NCI-H2196 treated with DMSO at 0.1 percent for 48 hours (cell line): ENCODE data around the gene GPHN.

Experiments
- DNase-seq: peaks from one replicate; lab custom pipeline; 2025; ENCODE audit not compliant: unreplicated experiment; lab: John Stamatoyannopoulos, UW

GPHN gene

GRCh38 chr14:66596241-66596985 lies 88.5 kb downstream of the GPHN start:
- no peak for DNase-seq

GRCh38 chr14:66600416-66600815 lies 92.5 kb downstream of the GPHN start:
- DNase-seq, result no peak

DNA sequence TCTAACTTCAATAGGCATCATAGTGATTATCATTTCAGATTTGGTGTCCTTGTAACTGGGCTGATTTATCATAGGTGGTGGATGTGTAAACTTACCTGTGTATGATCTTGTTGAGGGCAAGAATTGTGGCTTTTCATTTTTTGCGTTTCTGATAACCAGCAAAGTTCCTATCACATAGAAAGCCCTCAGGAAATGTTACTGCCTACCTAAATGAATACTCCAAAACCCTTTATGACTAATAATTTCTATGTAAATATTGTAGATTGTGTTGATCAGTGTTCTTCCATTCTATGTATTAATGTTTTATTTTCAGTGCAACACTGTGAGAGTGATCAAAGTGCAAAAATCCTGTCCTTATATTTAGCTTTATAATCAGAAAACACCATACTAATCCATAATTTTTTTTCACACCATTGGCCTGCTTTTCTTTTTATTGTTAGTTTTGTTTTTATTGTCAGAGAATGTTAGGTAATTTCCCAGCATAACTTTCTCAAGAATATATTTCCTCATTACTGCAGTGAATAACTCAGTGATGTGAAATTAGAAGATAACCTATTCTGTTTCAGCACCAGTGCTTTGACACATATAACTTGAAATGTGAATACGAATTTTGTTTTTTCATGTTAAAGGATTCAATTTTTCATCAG lies 94.1 kb downstream of the GPHN start:
- DNase-seq, result no peak

DNA sequence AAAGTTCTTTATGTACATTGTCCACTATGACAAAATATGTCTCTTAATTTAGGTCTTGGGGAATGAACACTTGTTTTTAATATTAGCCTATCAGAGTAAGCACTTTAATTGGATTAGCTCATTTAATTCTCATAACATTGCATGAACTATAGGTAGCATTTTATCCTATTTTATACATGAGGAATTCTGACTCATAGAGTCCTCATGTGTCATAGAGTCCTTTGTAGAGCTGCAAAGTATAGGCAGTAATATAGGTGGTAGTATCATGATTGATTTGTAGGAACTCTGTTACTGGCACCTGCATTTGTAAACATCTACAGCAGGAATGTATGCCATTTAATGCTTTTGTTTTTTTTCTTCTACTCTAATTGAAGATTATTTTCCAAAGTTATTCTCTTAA lies 96.0 kb downstream of the GPHN start:
- no peak for DNase-seq

DNA sequence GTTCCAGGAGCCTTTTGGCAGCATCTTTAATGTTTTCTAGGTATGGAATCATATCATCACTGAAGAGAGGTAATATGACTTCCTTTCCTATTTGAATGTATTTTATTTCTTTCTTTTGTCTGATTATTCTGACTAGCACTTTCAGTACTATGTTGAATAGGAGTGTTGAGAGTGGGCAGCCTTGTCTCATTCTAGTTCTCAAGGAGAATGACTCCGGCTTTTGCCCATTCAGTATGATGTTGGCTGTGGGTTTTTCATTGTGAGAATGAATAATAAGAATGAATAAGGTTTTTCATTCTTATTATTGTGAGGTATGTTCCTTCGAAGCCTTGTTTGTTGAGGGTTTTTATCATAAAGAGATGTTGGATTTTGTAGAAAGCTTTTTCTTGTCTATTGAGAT lies 98.9 kb downstream of the GPHN start:
- no peak for DNase-seq

GRCh38 chr14:66610154-66610563 lies 102.2 kb downstream of the GPHN start:
- DNase-seq, result no peak

- no peak for DNase-seq
Observed at GRCh38 chr14:66613344-66613743, 105.4 kb downstream of the GPHN start.

- no peak for DNase-seq
Observed at GRCh38 chr14:66619952-66620351, 112.0 kb downstream of the GPHN start.

DNA sequence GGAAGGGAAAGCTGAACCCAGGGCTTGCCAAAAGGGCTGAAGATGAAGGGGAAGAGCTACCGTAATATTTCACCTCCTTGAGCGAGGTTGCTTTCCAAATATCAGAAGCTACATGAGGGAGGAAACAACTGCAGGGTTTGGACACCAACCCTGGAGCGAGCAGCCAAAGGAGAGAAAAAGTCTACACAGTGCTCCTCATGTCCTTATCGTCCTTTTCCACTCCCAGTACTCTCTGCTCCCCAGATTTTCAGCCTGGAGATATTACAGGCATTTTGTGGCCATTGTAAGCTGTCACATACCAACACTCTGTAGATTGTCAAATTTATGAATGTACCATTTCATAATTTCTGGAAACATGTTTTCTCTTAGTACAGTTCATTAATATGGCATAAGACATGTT lies 115.9 kb downstream of the GPHN start:
- no peak for DNase-seq

- DNase-seq, result no peak
Observed at GRCh38 chr14:66624336-66624937, 116.5 kb downstream of the GPHN start.

GRCh38 chr14:66628636-66629035 lies 120.7 kb downstream of the GPHN start:
- DNase-seq, result no peak

DNA sequence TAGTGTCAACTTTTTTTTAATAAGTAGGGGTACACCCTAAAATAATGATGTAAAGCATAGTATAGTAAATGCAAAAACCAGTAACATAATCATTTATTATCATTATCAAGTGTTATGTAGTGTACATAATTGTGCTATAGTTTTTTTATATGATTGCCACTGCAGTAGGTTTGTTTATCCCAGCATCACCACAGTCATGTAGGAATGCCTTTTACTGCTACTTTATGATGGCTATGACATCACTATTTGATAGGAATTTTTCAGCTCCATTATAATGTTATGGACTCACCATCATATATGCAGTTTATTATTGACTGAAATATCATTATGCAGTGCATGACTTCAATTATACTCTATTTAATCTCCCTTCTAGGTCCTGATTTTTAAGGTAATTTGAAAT lies 121.6 kb downstream of the GPHN start:
- DNase-seq, result no peak

DNA sequence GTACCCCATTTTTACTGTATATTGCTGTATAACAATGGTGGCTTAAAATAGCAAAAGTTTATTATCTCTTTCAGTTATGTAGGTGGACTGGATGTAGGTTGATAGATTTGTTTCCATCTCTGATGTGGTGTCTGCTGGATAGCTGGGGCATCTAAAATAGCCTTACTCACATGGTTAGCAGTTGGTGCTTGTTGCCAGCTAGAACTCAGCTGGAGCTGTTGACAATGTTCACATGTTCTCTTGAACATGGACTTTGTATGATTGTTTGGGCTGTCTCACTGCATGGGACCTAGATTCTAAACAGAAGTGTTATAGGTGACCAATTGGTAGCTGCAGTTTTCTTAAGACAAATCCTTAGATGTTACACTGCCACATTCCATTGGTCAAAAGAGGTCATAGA lies 126.9 kb downstream of the GPHN start:
- DNase-seq, result no peak

- DNase-seq, result no peak
Observed at GRCh38 chr14:66635435-66635834, 127.5 kb downstream of the GPHN start.

GRCh38 chr14:66636240-66636639 lies 128.3 kb downstream of the GPHN start:
- DNase-seq, result no peak

GRCh38 chr14:66638689-66639088 lies 130.7 kb downstream of the GPHN start:
- no peak for DNase-seq

GRCh38 chr14:66641861-66642635 lies 134.1 kb downstream of the GPHN start:
- no peak for DNase-seq

- DNase-seq, result no peak
Observed at GRCh38 chr14:66643344-66643743, 135.4 kb downstream of the GPHN start.

DNA sequence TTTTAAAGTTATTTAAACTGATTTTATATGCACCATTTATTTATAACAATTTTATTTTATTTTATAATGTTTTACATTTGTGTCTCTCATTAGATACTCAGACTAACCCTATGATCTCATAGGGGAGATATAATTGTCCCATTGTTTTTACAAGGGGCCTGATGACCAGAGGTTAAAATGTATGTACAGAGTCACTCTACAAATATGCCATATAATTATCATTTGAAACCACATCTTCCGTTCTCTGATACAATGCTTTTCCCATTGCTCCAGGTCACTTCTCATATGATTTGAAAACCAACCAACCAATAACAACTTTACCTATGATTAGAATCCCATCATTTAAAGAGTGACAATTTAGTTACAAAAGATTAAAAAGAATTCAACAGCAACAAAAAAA lies 137.8 kb downstream of the GPHN start:
- DNase-seq, result no peak

GRCh38 chr14:66649498-66649897 lies 141.6 kb downstream of the GPHN start:
- no peak for DNase-seq

GRCh38 chr14:66650491-66650911 lies 142.6 kb downstream of the GPHN start:
- DNase-seq, result no peak
